D721Med (cell line): Measurements from ENCODE around the gene ZBTB7B.
A peak's percentile ranks its signal among the peaks of the same experiment; 100 is the strongest.

Experiments used
- DNase-seq: peaks from one replicate; pipeline ENCODE4 v3.0.0; 2011; ENCODE audit warnings: low spot score; ENCODE audit not compliant: insufficient read length
- FAIRE-seq: peaks from 2 replicates; lab custom pipeline; 2011; peaks lifted over from hg19 to GRCh38; lab: Jason Lieb, UNC
- CTCF ChIP-seq: IDR thresholded peaks from 2 replicates; pipeline ENCODE4 v1.5.1; 2012; ENCODE audit warnings: mild to moderate bottlenecking, control low read depth; ENCODE audit not compliant: insufficient read depth; ENCODE audit errors: missing control alignments

Gene ZBTB7B

GRCh38 chr1:154998201-154998780 is 4.3 kb upstream of the ZBTB7B start:
- peak; percentile 17 for TF ChIP-seq CTCF
- FAIRE-seq (no peak), DNase-seq (no peak)

- TF ChIP-seq CTCF: peak; percentile 99
- FAIRE-seq (no peak), DNase-seq (peak; percentile 92)
These were observed 3.6 kb upstream of the ZBTB7B start for GRCh38 chr1:154998818-154999570.

- no peak for DNase-seq
- no peak for TF ChIP-seq CTCF
- FAIRE-seq: no peak
These were observed 2.8 kb upstream of the ZBTB7B start for GRCh38 chr1:154999571-155000410.

- no peak for DNase-seq
- FAIRE-seq: no peak
- no peak for TF ChIP-seq CTCF
These were observed 2.2 kb upstream of the ZBTB7B start for GRCh38 chr1:155000411-155000725.

- FAIRE-seq (no peak), DNase-seq (peak; percentile 92)
- no peak for TF ChIP-seq CTCF
These were observed 1.7 kb upstream of the ZBTB7B start for GRCh38 chr1:155000726-155001424.

- FAIRE-seq (no peak), DNase-seq (no peak)
- no peak for TF ChIP-seq CTCF
These were observed 1.3 kb upstream of the ZBTB7B start for GRCh38 chr1:155001425-155001674.
